HCT116 (cell line): Measurements from ENCODE around the gene SLC9A2.

ENCODE experiments used
- EZH2 ChIP-seq: fragments of 200-600 bp; sonication (generic); IDR thresholded peaks from 2 replicates; pipeline ENCODE4 v1.6.1; 2017; ENCODE audit warnings: antibody characterized with exemption, mixed run types
- POLR2A ChIP-seq: IDR thresholded peaks from 2 replicates; pipeline ENCODE4 v1.7.0; 2011; ENCODE audit warnings: borderline replicate concordance; ENCODE audit not compliant: insufficient read depth, insufficient read length; ENCODE audit errors: extremely low read depth

- TF ChIP-seq EZH2 (no peak), POLR2A (no peak)
Measured at GRCh38 chr2:102632380-102633175, 13.2 kb downstream of the SLC9A2 start.
